Measurements from ENCODE around the gene POLR1E.
"Not testable (repeated sequence)": the region's sequence is repeated elsewhere in the genome, so short reads cannot be mapped to it uniquely, and the experiment has no call there.

The POLR1E gene

DNA sequence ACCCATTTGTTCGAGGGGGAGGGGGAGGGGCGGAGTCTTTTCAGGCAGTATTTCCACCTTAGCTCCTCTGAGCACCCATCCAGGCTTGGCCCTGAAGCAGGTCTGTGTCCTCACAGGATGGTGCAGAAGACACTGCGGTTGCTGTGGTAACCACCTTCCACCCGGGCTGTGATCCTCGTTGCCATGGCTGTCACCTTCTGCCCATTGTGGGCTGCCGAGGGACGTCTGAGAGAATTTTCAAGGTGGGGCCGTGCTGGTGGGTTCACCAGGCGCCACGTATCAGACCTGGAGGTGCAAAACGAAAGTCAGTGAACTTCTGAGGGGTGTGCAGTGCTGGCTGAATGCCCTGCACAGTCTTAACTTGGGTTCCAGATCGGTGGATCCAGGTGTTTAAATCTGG is 26.7 kb downstream of the POLR1E start:
- DNase-seq (ENCODE audit: low read depth): no peak
- H3K4me3 ChIP-seq (ENCODE audit: low read depth, low read length): no peak overlapping the region
- TF ChIP-seq, protein P1, sequence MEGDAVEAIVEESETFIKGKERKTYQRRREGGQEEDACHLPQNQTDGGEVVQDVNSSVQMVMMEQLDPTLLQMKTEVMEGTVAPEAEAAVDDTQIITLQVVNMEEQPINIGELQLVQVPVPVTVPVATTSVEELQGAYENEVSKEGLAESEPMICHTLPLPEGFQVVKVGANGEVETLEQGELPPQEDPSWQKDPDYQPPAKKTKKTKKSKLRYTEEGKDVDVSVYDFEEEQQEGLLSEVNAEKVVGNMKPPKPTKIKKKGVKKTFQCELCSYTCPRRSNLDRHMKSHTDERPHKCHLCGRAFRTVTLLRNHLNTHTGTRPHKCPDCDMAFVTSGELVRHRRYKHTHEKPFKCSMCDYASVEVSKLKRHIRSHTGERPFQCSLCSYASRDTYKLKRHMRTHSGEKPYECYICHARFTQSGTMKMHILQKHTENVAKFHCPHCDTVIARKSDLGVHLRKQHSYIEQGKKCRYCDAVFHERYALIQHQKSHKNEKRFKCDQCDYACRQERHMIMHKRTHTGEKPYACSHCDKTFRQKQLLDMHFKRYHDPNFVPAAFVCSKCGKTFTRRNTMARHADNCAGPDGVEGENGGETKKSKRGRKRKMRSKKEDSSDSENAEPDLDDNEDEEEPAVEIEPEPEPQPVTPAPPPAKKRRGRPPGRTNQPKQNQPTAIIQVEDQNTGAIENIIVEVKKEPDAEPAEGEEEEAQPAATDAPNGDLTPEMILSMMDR (IDR thresholded peaks at IDR 0.05; ENCODE audit: control insufficient read depth, extremely low read depth, insufficient read depth): no peak

DNA sequence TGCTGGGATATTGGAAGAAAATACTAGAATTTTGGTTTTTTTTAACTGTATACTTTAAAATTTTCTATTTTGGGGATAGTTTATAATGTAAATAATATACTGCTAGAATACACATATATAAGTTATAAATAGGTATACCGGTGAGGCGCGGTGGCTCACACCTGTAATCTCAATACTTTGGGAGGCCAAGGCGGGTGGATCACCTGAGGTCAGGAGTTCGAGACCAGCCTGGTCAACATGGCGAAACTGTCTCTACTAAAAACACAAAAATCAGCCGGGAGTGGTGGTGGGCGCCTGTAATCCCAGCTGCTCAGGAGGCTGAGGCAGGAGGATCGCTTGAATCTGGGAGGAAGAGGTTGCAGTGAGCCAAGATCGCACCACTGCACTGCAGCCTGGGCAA is 28.7 kb downstream of the POLR1E start:
- not testable (repeated sequence) for H3K4me3 ChIP-seq (ENCODE audit: low read depth, low read length); DNase-seq (ENCODE audit: low read depth)

DNA sequence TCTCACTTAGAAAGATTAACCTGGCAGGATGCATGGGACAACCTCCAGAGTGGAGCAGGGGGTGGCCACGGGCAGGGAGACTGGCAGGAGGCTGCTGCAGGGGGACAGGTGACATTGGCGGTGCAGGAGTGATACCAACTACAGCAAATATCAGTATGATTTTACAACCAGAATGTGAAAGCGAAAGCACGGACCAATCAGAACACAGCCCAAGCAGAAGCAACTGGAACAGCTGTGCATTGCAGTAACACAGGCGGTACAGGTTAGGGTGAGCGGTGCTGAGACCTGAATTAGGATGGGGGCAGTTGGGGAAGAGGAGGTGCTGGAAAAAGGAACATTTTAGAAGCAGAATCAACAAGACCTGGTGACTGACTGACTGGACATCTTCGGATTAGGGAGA is 29.3 kb downstream of the POLR1E start:
- TF ChIP-seq, protein P1 (IDR thresholded peaks at IDR 0.05; ENCODE audit: control insufficient read depth, extremely low read depth, insufficient read depth): no peak
- H3K4me3 ChIP-seq (ENCODE audit: low read depth, low read length): no peak overlapping the region
- DNase-seq (ENCODE audit: low read depth): no peak

DNA sequence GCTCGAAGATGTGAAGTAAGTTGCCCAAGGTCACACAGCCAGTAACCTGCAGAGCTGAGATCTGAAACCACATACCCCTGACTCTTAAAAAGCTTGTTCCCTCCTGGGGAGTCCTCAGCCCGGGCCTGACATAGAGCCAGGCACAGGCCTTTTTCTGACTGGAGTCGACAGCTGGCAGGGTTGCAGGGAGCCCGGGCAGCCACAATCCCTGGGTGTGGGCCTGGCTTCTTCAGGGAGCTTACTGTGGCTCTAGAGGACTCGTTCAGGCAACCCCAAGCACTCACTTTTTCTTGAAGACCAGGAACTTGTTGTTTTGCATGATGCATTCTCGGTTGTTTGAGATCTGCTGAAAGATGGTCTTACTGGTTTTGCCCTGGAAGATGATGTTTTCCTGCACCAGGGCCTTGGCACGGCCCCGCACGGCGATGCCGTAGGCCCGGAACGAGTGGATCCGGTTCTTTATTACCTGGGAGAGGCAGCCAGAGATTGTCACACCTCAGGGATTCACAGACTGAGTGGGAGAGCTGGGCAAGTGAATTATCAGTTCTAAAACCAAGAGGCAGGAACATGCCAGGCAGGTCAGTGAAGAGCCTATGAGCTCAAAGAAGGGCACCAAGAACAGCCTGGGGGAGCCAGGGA is 30.0 kb downstream of the POLR1E start:
- DNase-seq (ENCODE audit: low read depth): peak; percentile 82
- TF ChIP-seq, protein P1 (IDR thresholded peaks at IDR 0.05; ENCODE audit: control insufficient read depth, extremely low read depth, insufficient read depth): no peak

DNA sequence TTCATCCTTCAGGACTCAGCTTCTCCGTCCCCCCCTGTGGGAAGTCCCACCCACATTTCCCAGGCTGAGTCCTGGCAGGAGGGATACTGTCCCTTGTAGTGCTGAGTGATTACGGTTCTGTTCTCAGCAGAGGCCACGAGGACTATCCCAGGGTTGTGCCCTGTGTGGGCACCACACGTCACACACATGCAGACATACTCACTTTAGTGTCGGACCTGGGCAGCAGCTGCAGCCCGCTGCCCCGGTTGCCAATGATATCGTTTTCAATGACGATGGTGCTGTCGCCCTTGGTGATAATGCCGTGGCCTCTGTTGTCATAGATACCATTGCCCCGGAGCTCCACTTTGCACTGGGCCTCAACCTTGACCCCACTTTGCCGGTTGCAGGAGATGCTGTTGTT is 32.2 kb downstream of the POLR1E start:
- H3K4me3 ChIP-seq (ENCODE audit: low read depth, low read length): no peak overlapping the region
- TF ChIP-seq, protein P1 (IDR thresholded peaks at IDR 0.05; ENCODE audit: control insufficient read depth, extremely low read depth, insufficient read depth): no peak
- no peak for DNase-seq (ENCODE audit: low read depth)

More for the DNA sequence above, 30.0 kb downstream of the POLR1E start:
- H3K4me3 ChIP-seq (ENCODE audit: low read depth, low read length): no peak overlapping the region

DNA sequence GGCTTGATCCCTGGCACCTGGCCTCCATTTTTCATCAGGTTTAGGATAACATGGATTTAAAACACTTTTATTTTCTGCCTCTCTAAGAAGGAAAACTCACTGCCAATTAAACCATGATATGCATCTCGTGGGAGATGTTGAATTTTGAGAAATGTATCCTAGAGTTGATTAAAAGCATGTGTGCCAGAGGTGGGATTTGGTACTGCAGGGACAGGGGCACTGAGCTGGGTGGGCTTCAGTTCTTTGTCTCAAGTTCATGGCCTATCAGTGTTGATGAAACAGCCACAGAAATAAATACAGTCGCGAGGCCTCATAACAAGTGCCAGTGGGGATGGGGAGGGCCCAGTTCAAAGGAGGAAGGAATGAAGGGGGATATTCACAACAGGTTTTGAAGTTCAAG is 34.9 kb downstream of the POLR1E start:
- TF ChIP-seq, protein P1 (IDR thresholded peaks at IDR 0.05; ENCODE audit: control insufficient read depth, extremely low read depth, insufficient read depth): no peak
- H3K4me3 ChIP-seq (ENCODE audit: low read depth, low read length): no peak overlapping the region
- no peak for DNase-seq (ENCODE audit: low read depth)

DNA sequence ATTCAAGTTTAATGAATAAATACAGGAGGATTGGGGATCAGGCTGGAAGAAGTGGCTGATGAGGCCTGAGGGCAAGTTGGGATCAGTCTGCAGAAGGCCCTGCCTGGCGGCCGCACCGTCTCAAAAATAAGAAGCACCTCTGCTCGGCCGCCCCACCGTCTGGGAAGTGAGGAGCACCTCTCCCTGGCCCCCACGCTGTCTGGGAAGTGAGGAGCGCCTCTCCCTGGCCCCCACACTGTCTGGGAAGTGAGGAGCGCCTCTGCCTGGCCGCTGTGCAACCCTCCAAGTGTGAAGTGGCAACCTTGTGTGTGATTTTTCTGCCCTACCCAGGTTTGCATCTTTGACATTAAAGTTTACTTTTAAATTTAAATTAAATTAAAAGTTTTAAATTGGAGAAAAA is 35.4 kb downstream of the POLR1E start:
- no peak for DNase-seq (ENCODE audit: low read depth)
- TF ChIP-seq, protein P1 (IDR thresholded peaks at IDR 0.05; ENCODE audit: control insufficient read depth, extremely low read depth, insufficient read depth): no peak
- H3K4me3 ChIP-seq (ENCODE audit: low read depth, low read length): no peak overlapping the region
